Measurements from ENCODE around the gene TBC1D24.

TBC1D24 gene

GRCh38 chr16:2457267-2457666, 17.7 kb upstream of the TBC1D24 start:
- ATAC-seq, result no peak
- TF ChIP-seq GLIS3 (CRISPR knock-in tag; IDR thresholded peaks at IDR 0.05) (no peak), ESRRG (CRISPR knock-in tag; IDR thresholded peaks at IDR 0.05) (no peak), PPARA (CRISPR knock-in tag; IDR thresholded peaks at IDR 0.05; ENCODE audit: borderline replicate concordance) (no peak), SNAI2 (CRISPR knock-in tag; IDR thresholded peaks at IDR 0.05) (no peak), CSDC2 (CRISPR knock-in tag; IDR thresholded peaks at IDR 0.05) (no peak), ZFP3 (CRISPR knock-in tag; IDR thresholded peaks at IDR 0.05) (no peak), TSHZ2 (CRISPR knock-in tag; IDR thresholded peaks at IDR 0.05) (no peak), TOX (CRISPR knock-in tag; IDR thresholded peaks at IDR 0.05; ENCODE audit: borderline replicate concordance) (no peak), RARB (CRISPR knock-in tag; IDR thresholded peaks at IDR 0.05) (no peak), ZNF565 (CRISPR knock-in tag; conservative IDR thresholded peaks at IDR 0.05; ENCODE audit: low read depth) (no peak), ZC3H10 (CRISPR knock-in tag; IDR thresholded peaks at IDR 0.05) (no peak), TCF4 (CRISPR knock-in tag; IDR thresholded peaks at IDR 0.05; ENCODE audit: borderline replicate concordance) (no peak), CREB5 (CRISPR knock-in tag; IDR thresholded peaks at IDR 0.05; ENCODE audit: low read depth) (no peak), POU6F1 (CRISPR knock-in tag; IDR thresholded peaks at IDR 0.05; ENCODE audit: borderline replicate concordance, low read depth) (no peak), ZNF70 (CRISPR knock-in tag; IDR thresholded peaks at IDR 0.05) (no peak)

GRCh38 chr16:2457946-2458345, 17.0 kb upstream of the TBC1D24 start:
- no peak for ATAC-seq

GRCh38 chr16:2458887-2459646, 15.9 kb upstream of the TBC1D24 start:
- ATAC-seq, result no peak; the same call in 1 of the 3 replicates
- TF ChIP-seq ZNF565 (CRISPR knock-in tag; conservative IDR thresholded peaks at IDR 0.05; ENCODE audit: low read depth) (no peak), PPARA (CRISPR knock-in tag; IDR thresholded peaks at IDR 0.05; ENCODE audit: borderline replicate concordance) (no peak), ZFP30 (CRISPR knock-in tag; IDR thresholded peaks at IDR 0.05) (no peak), RARB (CRISPR knock-in tag; IDR thresholded peaks at IDR 0.05) (no peak)

More at GRCh38 chr16:2457946-2458345, 17.0 kb upstream of the TBC1D24 start:
- TF ChIP-seq ISL1 (CRISPR knock-in tag; IDR thresholded peaks at IDR 0.05) (no peak), BACH2 (CRISPR knock-in tag; IDR thresholded peaks at IDR 0.05; ENCODE audit: borderline replicate concordance) (no peak), CSDC2 (CRISPR knock-in tag; IDR thresholded peaks at IDR 0.05) (no peak), ARNTL (CRISPR knock-in tag; IDR thresholded peaks at IDR 0.05; ENCODE audit: borderline replicate concordance, low read depth) (no peak), PATZ1 (CRISPR knock-in tag; IDR thresholded peaks at IDR 0.05; ENCODE audit: borderline replicate concordance) (no peak), ZNF565 (CRISPR knock-in tag; conservative IDR thresholded peaks at IDR 0.05; ENCODE audit: low read depth) (no peak), ZNF8 (CRISPR knock-in tag; IDR thresholded peaks at IDR 0.05) (no peak), RARB (CRISPR knock-in tag; IDR thresholded peaks at IDR 0.05) (no peak), TCF4 (CRISPR knock-in tag; IDR thresholded peaks at IDR 0.05; ENCODE audit: borderline replicate concordance) (no peak)

All from SK-N-SH treated with all-trans-retinoic acid at 6 μM for 48 hours (cell line).